Measurements from ENCODE around the gene COG5. TPM values are rescaled to one million over a fixed set of nuclear protein-coding genes. Genes with fewer than 3 reads are reported as not detected.

COG5 gene
- total and polyA plus RNA-seq, 2 of the 4 experiments (the other 2 are of a cell fraction): 18.5 to 27.4 TPM

DNA sequence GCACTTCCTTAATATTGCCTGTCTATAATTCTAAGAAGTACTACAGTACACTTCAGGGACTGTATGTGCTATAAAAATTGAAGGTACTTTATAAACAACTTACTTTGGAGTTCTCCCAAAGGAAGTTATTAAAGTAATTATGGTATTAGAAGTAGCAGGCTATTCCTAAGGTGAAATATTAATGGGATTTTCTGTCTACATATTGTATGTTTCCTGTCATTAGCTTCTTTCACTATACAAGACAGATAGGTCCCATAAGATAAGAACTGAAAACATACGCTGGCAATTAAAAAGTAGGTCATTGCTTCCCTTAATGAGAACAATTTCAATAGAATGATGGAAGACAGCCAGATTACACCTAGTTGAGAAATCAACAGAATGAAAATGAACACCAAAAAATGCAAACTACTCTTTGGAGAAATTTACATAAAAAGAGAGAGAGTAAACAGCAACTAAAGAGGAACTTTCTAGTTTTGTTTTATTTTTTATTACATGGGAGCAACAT is 248.0 kb downstream of the COG5 start:
- Histone ChIP-seq H3K4ac (ENCODE audit: low read depth, low read length) (no peak overlapping the region), H4K8ac (ENCODE audit: low read depth in 2 of 2, low read length in 2 of 2) (no peak overlapping the region), H3K56ac (ENCODE audit: extremely low read depth, insufficient read depth, low read length) (no peak overlapping the region), H3K27ac (ENCODE audit: insufficient read depth, low read length) (no peak overlapping the region), H3K4me3 (ENCODE audit: insufficient read depth, low read depth, low read length) (no peak overlapping the region), H2AK9ac (replicated peaks; ENCODE audit: low read depth, low read length, poor library complexity) (no peak overlapping the region), H4K20me1 (ENCODE audit: insufficient read depth, low read length) (no peaks in the 10 kb centered on the region), H3K9ac (ENCODE audit: low read depth, low read length) (no peak overlapping the region), H2BK15ac (ENCODE audit: low read depth, low read length) (no peak overlapping the region), H3K4me2 (ENCODE audit: low read depth, low read length) (no peak overlapping the region), H4K91ac (ENCODE audit: insufficient read depth, low read depth, low read length) (no peak overlapping the region), H3K9me3 (ENCODE audit: control insufficient read depth, insufficient read depth, low read length) (no peaks in the 10 kb centered on the region), H3K18ac (ENCODE audit: low read depth, low read length) (no peak overlapping the region), H3K23ac (ENCODE audit: low read depth, low read length) (no peak overlapping the region), H3K27me3 (ENCODE audit: control insufficient read depth, insufficient read depth, low read length) (no peaks in the 10 kb centered on the region), H2BK5ac (ENCODE audit: low read depth, low read length, poor library complexity, severe bottlenecking) (no peak overlapping the region), H3K9me1 (ENCODE audit: insufficient read depth, low read length) (peaks cover 3% of the 10 kb centered on the region; the same call in 1 of the 2 replicates), H3K79me1 (ENCODE audit: low read depth in 1 of 2, low read length in 2 of 2) (0 out of 4 replicates have a peak, but pooled peaks cover 3% of the 10 kb centered on the region in 2 experiments), H2AFZ (replicated peaks; ENCODE audit: low read length, poor library complexity) (no peak overlapping the region), H2BK20ac (ENCODE audit: low read depth, low read length) (no peak overlapping the region), H3K4me1 (ENCODE audit: control insufficient read depth, insufficient read depth, low read length) (no peaks in the 10 kb centered on the region; the same call in 1 of the 2 replicates), H3K14ac (replicated peaks; ENCODE audit: low read depth, low read length) (no peak overlapping the region), H2BK120ac (ENCODE audit: low read depth, low read length) (no peak overlapping the region), H4K5ac (ENCODE audit: low read depth, low read length) (no peak overlapping the region), H2AK5ac (ENCODE audit: low read depth, low read length) (no peak overlapping the region), H3K36me3 (ENCODE audit: control insufficient read depth, insufficient read depth, low read length) (0 out of 2 replicates have a peak, but pooled peaks cover 2% of the 10 kb centered on the region)
- BruUV-seq (replicated peaks): no TSS peak
- CTCF ChIA-PET: no interaction called here
- intact Hi-C loops (cut with micrococcal nuclease) (no loop called here), dilution Hi-C loops (cut with HindIII; ENCODE audit: low sequenced_read_pairs, unreplicated experiment) (no loop called here), in situ Hi-C loops (cut with MboI; ENCODE audit: low sequenced_read_pairs) (no loop called here)
- POLR2A ChIA-PET (ENCODE audit: unreplicated experiment): no interaction called here
- WGBS, 2 experiments (ENCODE audit: extremely low coverage in 2 of 2, insufficient read length in 1 of 2): no CpG with 5 or more reads among the region's 1 CpG
- DNase-seq (no peak), ATAC-seq (ENCODE audit: low read depth) (no peak)
- no peak for TF ChIP-seq CHD1 (IDR thresholded peaks at IDR 0.05; ENCODE audit: low read depth, low read length)
- no peak for TF ChIP-seq POLR2A (IDR thresholded peaks at IDR 0.05; ENCODE audit: low read depth, low read length)
- no peak for TF ChIP-seq RFX5 (IDR thresholded peaks at IDR 0.05; ENCODE audit: low read depth, low read length)
- no peak for TF ChIP-seq MAZ (IDR thresholded peaks at IDR 0.05; ENCODE audit: borderline replicate concordance, low read depth, low read length)
- no peak for TF ChIP-seq SMC3 (IDR thresholded peaks at IDR 0.05; ENCODE audit: low read depth, low read length)
- TF ChIP-seq, protein P1, sequence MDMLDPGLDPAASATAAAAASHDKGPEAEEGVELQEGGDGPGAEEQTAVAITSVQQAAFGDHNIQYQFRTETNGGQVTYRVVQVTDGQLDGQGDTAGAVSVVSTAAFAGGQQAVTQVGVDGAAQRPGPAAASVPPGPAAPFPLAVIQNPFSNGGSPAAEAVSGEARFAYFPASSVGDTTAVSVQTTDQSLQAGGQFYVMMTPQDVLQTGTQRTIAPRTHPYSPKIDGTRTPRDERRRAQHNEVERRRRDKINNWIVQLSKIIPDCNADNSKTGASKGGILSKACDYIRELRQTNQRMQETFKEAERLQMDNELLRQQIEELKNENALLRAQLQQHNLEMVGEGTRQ (IDR thresholded peaks at IDR 0.05; ENCODE audit: low read depth, low read length): no peak
- TF ChIP-seq BHLHE40 (IDR thresholded peaks at IDR 0.05; ENCODE audit: low read depth, low read length): no peak
- no peak for TF ChIP-seq RAD21 (IDR thresholded peaks at IDR 0.05; ENCODE audit: low read length)
- TF ChIP-seq MXI1 (IDR thresholded peaks at IDR 0.05; ENCODE audit: borderline replicate concordance, low read depth, low read length): no peak
- no peak for TF ChIP-seq RCOR1 (IDR thresholded peaks at IDR 0.05; ENCODE audit: insufficient replicate concordance, low read length)
- no peak for TF ChIP-seq ELK1 (IDR thresholded peaks at IDR 0.05; ENCODE audit: borderline replicate concordance, low read depth, low read length)
- no peak for TF ChIP-seq MAFK (IDR thresholded peaks at IDR 0.05; ENCODE audit: low read depth, low read length)
- TF ChIP-seq CTCF (conservative IDR thresholded peaks at IDR 0.05; ENCODE audit: low read depth, low read length): no peak
- no peak for TF ChIP-seq NFE2L2 (IDR thresholded peaks at IDR 0.05; ENCODE audit: low read depth, low read length)
- TF ChIP-seq FOS (IDR thresholded peaks at IDR 0.05; ENCODE audit: low read depth, low read length): no peak
- TF ChIP-seq CEBPB (IDR thresholded peaks at IDR 0.05; ENCODE audit: low read depth, low read length): no peak

Data from IMR-90 (cell line).